ENCODE measurements around the gene CEP44.
"Not testable (repeated sequence)": the region's sequence is repeated elsewhere in the genome, so short reads cannot be mapped to it uniquely, and the experiment has no call there.

Gene CEP44
- total RNA-seq = 23.1 to 34.3 reads per million in 2 donors

GRCh38 chr4:174283507-174284471 is at the start of gene CEP44, which contains the start of gene FBXO8:
Gene CEP44, plus strand, starts transcription at chr4:174283911. Its CDS starts 15,211 bp downstream, at chr4:174299122.
Gene FBXO8, minus strand, starts transcription at chr4:174283667. Its CDS starts 20,575 bp downstream, at chr4:174263092.
- DNase-seq = peak; percentile 29 to 85 (median 61)

DNA sequence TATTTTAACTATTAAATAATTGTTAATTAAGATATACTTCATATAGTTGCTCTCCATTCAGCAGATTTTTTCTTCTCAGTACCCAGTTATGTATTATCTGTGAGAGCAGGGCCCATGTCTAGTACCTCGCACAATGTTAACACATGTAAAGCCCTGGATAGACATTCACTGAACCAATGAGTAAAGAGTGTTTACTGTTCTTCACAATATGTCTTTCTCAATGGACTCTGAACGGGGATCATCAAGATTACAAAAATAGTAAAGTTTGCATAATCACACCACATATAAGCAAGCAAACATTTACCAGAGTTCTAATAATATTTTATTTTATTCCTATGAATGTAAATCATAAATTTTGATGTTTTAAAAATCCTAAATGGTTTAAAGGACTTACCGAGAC is 47.4 kb upstream of the CEP44 start:
- DNase-seq = no peak

GRCh38 chr4:174241162-174241561 is 42.5 kb upstream of the CEP44 start:
- DNase-seq = no peak

GRCh38 chr4:174244441-174244840 is 39.3 kb upstream of the CEP44 start:
- peak in 1 of 5 experiments; percentile 18 for DNase-seq

GRCh38 chr4:174245714-174246113 is 38.0 kb upstream of the CEP44 start:
- no peak for DNase-seq

- DNase-seq = no peak
Observed at GRCh38 chr4:174248407-174248806, 35.3 kb upstream of the CEP44 start.

- DNase-seq = no peak
Observed at GRCh38 chr4:174252412-174252811, 31.3 kb upstream of the CEP44 start.

GRCh38 chr4:174254613-174255012 is 29.1 kb upstream of the CEP44 start:
- no peak for DNase-seq

- no peak for DNase-seq
Observed at GRCh38 chr4:174255374-174255773, 28.3 kb upstream of the CEP44 start.

GRCh38 chr4:174255786-174256185 is 27.9 kb upstream of the CEP44 start:
- no peak for DNase-seq

DNA sequence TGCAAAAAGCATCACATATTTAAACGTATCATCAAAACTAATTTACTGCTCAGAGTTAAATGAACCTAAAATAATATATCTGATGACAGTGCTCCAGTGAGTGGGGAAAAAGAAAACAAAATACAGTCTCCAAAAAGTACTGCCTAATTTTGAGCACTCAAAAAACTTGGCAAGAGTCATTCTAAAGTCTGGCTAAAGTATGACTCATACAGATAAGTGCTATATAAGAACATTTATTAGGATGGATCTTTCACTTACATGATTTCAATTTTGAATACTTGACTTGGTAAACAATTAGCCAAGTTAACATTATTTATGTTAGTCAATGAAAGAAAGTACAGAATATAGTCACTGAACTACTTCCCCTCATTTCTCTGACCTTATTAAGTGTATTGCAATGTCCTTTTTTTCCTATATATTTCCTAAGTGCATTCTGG is 27.4 kb upstream of the CEP44 start:
- DNase-seq = no peak

GRCh38 chr4:174259580-174259979 is 24.1 kb upstream of the CEP44 start:
- no peak for DNase-seq

DNA sequence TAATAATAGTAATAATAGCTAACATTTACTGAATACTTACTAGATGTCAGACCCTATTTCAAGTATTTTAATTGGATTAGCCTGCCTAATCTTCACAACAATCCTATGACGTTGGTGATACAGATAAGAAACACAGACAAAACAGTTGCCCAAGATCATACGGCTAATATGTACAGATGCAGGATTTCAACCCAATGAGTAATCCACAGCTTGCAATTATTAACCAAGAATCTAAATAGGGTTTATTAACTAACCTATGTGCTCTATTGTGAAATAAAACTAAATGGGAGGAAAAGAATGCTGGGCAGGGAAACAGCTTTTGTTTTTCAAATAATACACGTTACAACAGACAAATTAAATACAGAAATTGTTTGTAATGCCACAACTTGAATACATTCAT is 23.6 kb upstream of the CEP44 start:
- DNase-seq = no peak

- DNase-seq = not testable (repeated sequence)
Observed at GRCh38 chr4:174261432-174261831, 22.3 kb upstream of the CEP44 start.

DNA sequence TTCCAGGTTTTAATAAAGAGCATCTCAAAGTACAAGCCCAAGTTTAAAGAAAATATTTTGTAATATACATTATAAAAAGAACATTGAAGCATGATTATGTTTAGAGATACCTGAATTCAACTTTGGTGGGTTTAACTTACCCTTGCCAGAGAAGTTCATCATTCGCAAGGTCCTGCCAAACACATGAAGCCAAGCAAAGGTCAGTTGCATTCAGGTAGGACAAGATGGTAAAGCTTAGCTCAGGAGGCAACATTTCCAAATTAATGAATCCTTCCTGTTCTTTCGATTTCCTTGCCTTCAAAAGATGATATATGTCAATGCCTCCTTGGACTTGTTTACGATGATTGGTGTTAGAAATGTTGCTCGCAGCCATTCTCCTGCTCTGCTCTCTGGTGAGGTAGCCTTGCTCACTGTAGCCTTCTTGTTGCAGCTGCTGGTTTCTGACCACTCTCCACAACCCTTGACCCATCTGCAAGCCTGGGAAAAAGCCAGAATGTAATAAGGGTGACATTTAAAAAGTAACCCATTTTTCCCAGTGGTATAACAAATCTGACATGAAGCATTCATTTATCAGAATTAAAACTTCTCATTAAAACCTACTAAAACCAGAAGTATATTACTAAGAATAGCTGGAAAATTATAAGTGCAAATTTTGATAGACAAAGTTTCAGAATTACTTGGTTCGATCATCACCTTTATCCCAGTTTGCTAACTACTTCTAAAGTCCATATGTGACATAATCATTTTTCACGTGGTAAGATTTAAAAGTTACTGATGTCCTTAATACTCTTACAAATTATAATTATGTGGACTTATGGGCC is 20.9 kb upstream of the CEP44 start:
- no peak for DNase-seq

GRCh38 chr4:174263445-174263736 is 20.3 kb upstream of the CEP44 start:
- DNase-seq = no peak

- DNase-seq = no peak
Observed at GRCh38 chr4:174265916-174266315, 17.8 kb upstream of the CEP44 start.

DNA sequence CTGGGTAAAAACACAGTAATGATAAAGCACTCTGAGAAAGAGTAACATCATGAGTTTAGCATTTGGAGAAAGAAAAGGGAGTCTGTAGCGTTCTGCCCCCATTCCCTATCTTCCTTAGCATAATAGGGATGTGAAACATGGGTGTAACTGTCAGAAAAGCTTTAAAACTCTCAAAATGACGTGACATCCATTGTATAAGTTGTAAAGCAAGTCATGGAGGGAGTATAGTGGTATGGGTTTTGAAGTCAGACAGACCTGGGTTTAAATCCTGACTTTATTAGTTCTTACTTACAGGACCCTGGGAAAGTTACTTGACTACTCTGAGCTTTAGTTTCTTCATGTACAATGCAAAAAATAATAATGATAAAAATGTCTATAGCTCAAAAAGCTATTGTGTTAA is 17.3 kb upstream of the CEP44 start:
- DNase-seq = no peak

GRCh38 chr4:174273930-174274329 is 9.8 kb upstream of the CEP44 start:
- DNase-seq = no peak

DNA sequence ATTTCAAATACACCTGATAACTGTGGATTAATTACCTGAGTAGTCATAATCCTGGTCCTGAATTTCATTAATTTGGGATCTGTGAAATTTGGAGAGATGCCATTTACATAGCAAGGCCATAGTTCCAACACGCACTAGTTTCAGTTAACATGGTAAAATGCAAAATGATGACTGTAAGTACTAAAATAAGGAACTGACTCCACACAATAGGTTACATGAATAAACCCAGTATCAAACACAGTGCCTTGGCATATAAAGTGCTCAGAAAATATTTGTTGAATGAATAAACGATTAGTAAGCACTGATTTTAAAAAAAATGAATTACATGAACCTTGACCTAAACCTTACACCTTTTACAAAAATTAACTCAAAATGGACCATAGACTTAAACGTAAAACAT is 9.3 kb upstream of the CEP44 start:
- DNase-seq = no peak

DNA sequence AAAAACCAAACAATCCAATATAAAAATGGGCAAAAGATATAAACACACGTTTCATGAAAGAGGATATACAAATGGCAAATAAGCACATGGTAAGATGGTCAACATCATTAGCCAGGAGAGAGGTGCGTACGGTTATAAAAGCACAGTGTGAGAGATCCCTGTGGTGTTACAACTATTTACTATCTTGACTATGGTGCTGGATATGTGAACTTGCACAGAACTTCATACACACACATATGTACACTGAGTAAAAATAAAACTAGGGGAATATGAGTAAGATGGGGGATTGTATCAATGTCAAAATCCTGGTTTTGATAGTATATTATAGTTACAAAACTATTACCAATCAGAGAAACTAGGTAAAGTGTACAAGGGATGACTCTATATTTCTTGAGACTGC is 8.6 kb upstream of the CEP44 start:
- DNase-seq = no peak

- no peak for DNase-seq
Observed at GRCh38 chr4:174277433-174277832, 6.3 kb upstream of the CEP44 start.

- DNase-seq = peak in 1 of 5 experiments; percentile 45
Observed at GRCh38 chr4:174278467-174278866, 5.2 kb upstream of the CEP44 start.
